Caki2 (cell line): ENCODE measurements around the gene CTXND2. TPM values are rescaled to one million over a fixed set of nuclear protein-coding genes. Genes with fewer than 3 reads are reported as not detected.
"Not testable (repeated sequence)": the region's sequence is repeated elsewhere in the genome, so short reads cannot be mapped to it uniquely, and the experiment has no call there.

ENCODE experiments used
- DNase-seq: peaks from one replicate; pipeline ENCODE4 v3.0.0-alpha.2; 2015; ENCODE audit warnings: low read depth
- in situ Hi-C: cut with HindIII; loops from 2 replicates; pipeline ENCODE4 v1.10.0; 2016; ENCODE audit warnings: low sequenced_read_pairs, low pct_unique_long_range_greater_than_20kb, mixed read lengths
- total RNA-seq: library from RNA; depleted of rRNA; stranded (reverse); fragments of >200 nt; shearing (Covaris generic); gene quantifications from 2 replicates; pipeline ENCODE4 v1.2.3, GENCODE V29; 2014; ENCODE audit warnings: low replicate concordance

Gene CTXND2
- total RNA-seq, 1 experiment from 2014 or later: not detected

- no peak for DNase-seq
- in situ Hi-C loops: no loop called here
Observed at GRCh38 chr1:150881331-150882070, 5.4 kb upstream of the CTXND2 start.

GRCh38 chr1:150883121-150883520 lies 3.8 kb upstream of the CTXND2 start:
- in situ Hi-C loops, DNase-seq: not testable (repeated sequence)

GRCh38 chr1:150888727-150889126 lies 1.8 kb downstream of the CTXND2 start:
- no peak for DNase-seq
- in situ Hi-C loops: no loop called here

- no peak for DNase-seq
- in situ Hi-C loops: no loop called here
Observed at GRCh38 chr1:150890033-150890416, 3.1 kb downstream of the CTXND2 start.

- no peak for DNase-seq
Observed at GRCh38 chr1:150893336-150893913, 6.5 kb downstream of the CTXND2 start.

GRCh38 chr1:150895618-150896017 lies 8.7 kb downstream of the CTXND2 start:
- peak; percentile 73 for DNase-seq
- in situ Hi-C loops: no loop called here

More at GRCh38 chr1:150893336-150893913, 6.5 kb downstream of the CTXND2 start:
- in situ Hi-C loops: no loop called here

GRCh38 chr1:150899795-150900194 lies 12.9 kb downstream of the CTXND2 start:
- DNase-seq, in situ Hi-C loops: not testable (repeated sequence)

GRCh38 chr1:150902346-150902745 lies 15.4 kb downstream of the CTXND2 start:
- no peak for DNase-seq
- in situ Hi-C loops: no loop called here

- DNase-seq: no peak
- in situ Hi-C loops: no loop called here
Observed at GRCh38 chr1:150902751-150903150, 15.8 kb downstream of the CTXND2 start.

- no peak for DNase-seq
- in situ Hi-C loops: no loop called here
Observed at GRCh38 chr1:150905301-150905700, 18.4 kb downstream of the CTXND2 start.

GRCh38 chr1:150906329-150906728 lies 19.4 kb downstream of the CTXND2 start:
- in situ Hi-C loops: no loop called here

GRCh38 chr1:150906813-150907212 lies 19.9 kb downstream of the CTXND2 start:
- in situ Hi-C loops: no loop called here
- no peak for DNase-seq

More at GRCh38 chr1:150906329-150906728, 19.4 kb downstream of the CTXND2 start:
- no peak for DNase-seq

GRCh38 chr1:150909585-150910180 lies 22.7 kb downstream of the CTXND2 start:
- in situ Hi-C loops: no loop called here
- no peak for DNase-seq

- DNase-seq: no peak
- in situ Hi-C loops: no loop called here
Observed at GRCh38 chr1:150912623-150913022, 25.7 kb downstream of the CTXND2 start.

- in situ Hi-C loops: no loop called here
- DNase-seq: no peak
Observed at GRCh38 chr1:150917387-150917786, 30.5 kb downstream of the CTXND2 start.

GRCh38 chr1:150922519-150922975 lies 35.6 kb downstream of the CTXND2 start:
- in situ Hi-C loops: no loop called here
- peak; percentile 88 for DNase-seq

- in situ Hi-C loops: no loop called here
- no peak for DNase-seq
Observed at GRCh38 chr1:150925080-150925479, 38.1 kb downstream of the CTXND2 start.

GRCh38 chr1:150926097-150926741 lies 39.3 kb downstream of the CTXND2 start, which contains the start of gene SETDB1:
Gene SETDB1 (plus strand): TSS chr1:150926363. CDS start chr1:150927715, 1,352 bp downstream.
- in situ Hi-C loops: no loop called here
- DNase-seq: peak; percentile 90

GRCh38 chr1:150927624-150928023 lies 40.7 kb downstream of the CTXND2 start:
- in situ Hi-C loops: no loop called here
- no peak for DNase-seq
